ENCODE results near the gene GIPC2. TPM values are rescaled to one million over a fixed set of nuclear protein-coding genes. Genes with fewer than 3 reads are reported as not detected.

GIPC2 gene
- polyA plus RNA-seq, 2 of the 4 experiments (the other 2 are of a cell fraction) = 0.06 TPM; not detected in 1

- no peak for TF ChIP-seq ZSCAN20 (CRISPR knock-in tag; IDR thresholded peaks at IDR 0.05)
- TF ChIP-seq BCL3 (IDR thresholded peaks at IDR 0.05) = no peak
- no peak for TF ChIP-seq ZC3H11A (IDR thresholded peaks at IDR 0.05)
Observed at GRCh38 chr1:78091886-78092285, 46.1 kb downstream of the GIPC2 start (continued).

GRCh38 chr1:78092643-78093042 lies 46.9 kb downstream of the GIPC2 start:
- FAIRE-seq (no peak), ATAC-seq (peak; percentile 62 to 63; a peak in 4 of 6 replicates), DNase-seq (ENCODE audit: low read depth in 1 of 2, low spot score in 1 of 2) (peak; percentile 13 to 23)
- peaks cover 8% of the 10 kb centered on the region; the same call in 2 of the 3 replicates for H3K4me1 ChIP-seq
- 0% methylated on average over 1 of the region's 1 CpG for WGBS (ENCODE audit: missing lambda C conversion rate)
- H3K4me3 ChIP-seq = no peak overlapping the region
- peak overlapping the region in 1 of 2 experiments; percentile 49; a peak in 1 of 6 replicates for H3K27ac ChIP-seq
- H3K4me2 ChIP-seq = peak overlapping the region; percentile 16; the same call in 1 of the 3 replicates
- TF ChIP-seq MAFK (IDR thresholded peaks at IDR 0.05; ENCODE audit: partially characterized antibody) (no peak), TFCP2L1 (CRISPR knock-in tag; IDR thresholded peaks at IDR 0.05) (no peak), REST (IDR thresholded peaks at IDR 0.05) (no peak), EHMT2 (IDR thresholded peaks at IDR 0.05; ENCODE audit: low read depth) (no peak), CTCF (IDR thresholded peaks at IDR 0.05) (no peak), RCOR1 (IDR thresholded peaks at IDR 0.05; ENCODE audit: low read depth, low read length) (no peak), NFE2L2 (conservative IDR thresholded peaks at IDR 0.05; ENCODE audit: low read length) (no peak), KDM5A (IDR thresholded peaks at IDR 0.05) (no peak), CEBPB (IDR thresholded peaks at IDR 0.05) (no peak), NPAS2 (CRISPR knock-in tag; IDR thresholded peaks at IDR 0.05; ENCODE audit: borderline replicate concordance) (no peak), ESRRA (IDR thresholded peaks at IDR 0.05; ENCODE audit: borderline replicate concordance, low read length) (no peak), ZFP36 (IDR thresholded peaks at IDR 0.05; ENCODE audit: borderline replicate concordance, partially characterized antibody) (no peak), FOSB (CRISPR knock-in tag; IDR thresholded peaks at IDR 0.05) (no peak), HDAC2 (IDR thresholded peaks at IDR 0.05) (no peak), MAZ (IDR thresholded peaks at IDR 0.05; ENCODE audit: borderline replicate concordance, low read depth, low read length) (no peak)
- no peaks in the 10 kb centered on the region for H3K9me3 ChIP-seq
- CTCF ChIA-PET = interaction anchor here (1.2 kb wide), 1 partner anchor 9 kb away, joined by 3 read pairs; no protein-coding TSS in a partner anchor
- POLR2A ChIA-PET = no interaction called here

GRCh38 chr1:78093560-78093959 lies 47.8 kb downstream of the GIPC2 start:
- ChIA-PET POLR2A (no interaction called here), CTCF (interaction anchor here (0.7 to 1.6 kb wide), 3 partner anchors 8 to 115 kb away, joined by 3 to 5 read pairs (median 3); partner anchors contain the start of gene FUBP1)
- Histone ChIP-seq H3K4me2 (no peak overlapping the region), H3K4me1 (peaks cover 8% of the 10 kb centered on the region; the same call in 2 of the 3 replicates), H3K9me3 (no peaks in the 10 kb centered on the region), H3K4me3 (no peak overlapping the region), H3K27ac (peak overlapping the region in 1 of 2 experiments; percentile 30; a peak in 1 of 6 replicates)
- no peak for FAIRE-seq
- TF ChIP-seq RCOR1 (IDR thresholded peaks at IDR 0.05; ENCODE audit: low read depth, low read length) (no peak), HDAC2 (IDR thresholded peaks at IDR 0.05) (no peak), NR3C1 (IDR thresholded peaks at IDR 0.05) (no peak), POLR2A (IDR thresholded peaks at IDR 0.05; ENCODE audit: low read length) (no peak), HOXB13 (CRISPR knock-in tag; IDR thresholded peaks at IDR 0.05; ENCODE audit: low read depth) (no peak), PHF8 (IDR thresholded peaks at IDR 0.05; ENCODE audit: borderline replicate concordance, low read depth) (no peak), ZFP36 (IDR thresholded peaks at IDR 0.05; ENCODE audit: borderline replicate concordance, partially characterized antibody) (no peak)
- WGBS (ENCODE audit: missing lambda C conversion rate) = 82% methylated on average over 1 of the region's 1 CpG
- no peak for DNase-seq (ENCODE audit: low read depth in 1 of 2, low spot score in 1 of 2)
- no peak for ATAC-seq
